Hepatocyte (in vitro differentiated cells): ENCODE measurements around the gene LGI4.

ENCODE experiments used
- EZH2 ChIP-seq: fragments of 200-600 bp; sonication (generic); IDR thresholded peaks from 2 replicates; pipeline ENCODE4 v1.6.1; 2016; ENCODE audit warnings: antibody characterized with exemption, mild to moderate bottlenecking, borderline replicate concordance
- TF ChIP-seq, protein P1 (sequence below): fragments of 200-600 bp; sonication (generic); IDR thresholded peaks from 2 replicates; pipeline ENCODE4 v1.5.1; 2016; ENCODE audit warnings: antibody characterized with exemption, mild to moderate bottlenecking; ENCODE audit not compliant: poor library complexity

DNA sequence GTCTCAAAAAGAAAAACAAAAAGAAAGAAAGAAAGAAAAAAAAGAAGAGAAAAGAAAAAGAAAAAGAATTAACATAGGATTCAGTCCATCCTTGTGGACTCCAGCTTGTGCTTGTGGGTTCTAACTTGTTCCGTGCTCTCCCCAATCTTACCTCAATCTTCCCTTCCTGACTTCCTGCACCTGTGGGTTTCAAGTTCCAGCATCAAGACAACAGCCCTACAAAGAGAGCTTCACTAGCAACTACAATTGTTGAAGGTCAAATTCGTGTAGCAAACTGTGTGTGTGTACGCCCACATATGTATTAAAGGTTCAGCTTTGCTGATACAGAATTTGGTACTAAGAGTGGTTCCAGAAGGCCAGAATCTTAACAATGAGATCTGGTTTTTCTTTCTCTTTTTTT is 45.0 kb upstream of the LGI4 start:
- TF ChIP-seq, protein P1, sequence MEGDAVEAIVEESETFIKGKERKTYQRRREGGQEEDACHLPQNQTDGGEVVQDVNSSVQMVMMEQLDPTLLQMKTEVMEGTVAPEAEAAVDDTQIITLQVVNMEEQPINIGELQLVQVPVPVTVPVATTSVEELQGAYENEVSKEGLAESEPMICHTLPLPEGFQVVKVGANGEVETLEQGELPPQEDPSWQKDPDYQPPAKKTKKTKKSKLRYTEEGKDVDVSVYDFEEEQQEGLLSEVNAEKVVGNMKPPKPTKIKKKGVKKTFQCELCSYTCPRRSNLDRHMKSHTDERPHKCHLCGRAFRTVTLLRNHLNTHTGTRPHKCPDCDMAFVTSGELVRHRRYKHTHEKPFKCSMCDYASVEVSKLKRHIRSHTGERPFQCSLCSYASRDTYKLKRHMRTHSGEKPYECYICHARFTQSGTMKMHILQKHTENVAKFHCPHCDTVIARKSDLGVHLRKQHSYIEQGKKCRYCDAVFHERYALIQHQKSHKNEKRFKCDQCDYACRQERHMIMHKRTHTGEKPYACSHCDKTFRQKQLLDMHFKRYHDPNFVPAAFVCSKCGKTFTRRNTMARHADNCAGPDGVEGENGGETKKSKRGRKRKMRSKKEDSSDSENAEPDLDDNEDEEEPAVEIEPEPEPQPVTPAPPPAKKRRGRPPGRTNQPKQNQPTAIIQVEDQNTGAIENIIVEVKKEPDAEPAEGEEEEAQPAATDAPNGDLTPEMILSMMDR: no peak
- no peak for TF ChIP-seq EZH2
